B cell (primary cell): ENCODE results near the gene CHST15. TPM values are rescaled to one million over a fixed set of nuclear protein-coding genes. Genes with fewer than 3 reads are reported as not detected.

Experiments
- ATAC-seq: fragments of 200-7000 bp; cut with Tn5 transposase; one replicate; pipeline ENCODE4 v1.10.0; 2021; ENCODE audit warnings: low read depth, mild to moderate bottlenecking, moderate number of reproducible peaks, moderate library complexity
- CTCF ChIA-PET: fragments of 350-600 bp; sonication (Branson Sonifier 250); formaldehyde crosslinking; loops from one replicate; lab custom pipeline; 2021; ENCODE audit warnings: antibody characterized with exemption, inconsistent platforms; lab: Charles Lee
- POLR2A ChIA-PET: fragments of 350-600 bp; sonication (Branson Sonifier 250); formaldehyde crosslinking; loops from one replicate; lab custom pipeline; 2021; ENCODE audit warnings: antibody characterized with exemption; lab: Charles Lee
- DNase-seq: peaks from one replicate; pipeline ENCODE4 v3.0.0; 2013
- H2AFZ ChIP-seq: 2 replicates; pipeline ENCODE4 v1.6.1; 2012; ENCODE audit warnings: mild to moderate bottlenecking, low read depth, low read length; ENCODE audit not compliant: insufficient read depth, poor library complexity, severe bottlenecking
- H3K27ac ChIP-seq, 2 donors: 1 replicate in 1 of 2; 2 replicates in 1 of 2; pipeline ENCODE4 v1.5.1; 2012 to 2013; ENCODE audit warnings: low read length in 2 of 2, mild to moderate bottlenecking in 2 of 2, moderate library complexity in 1 of 2
- H3K27me3 ChIP-seq, 4 experiments: fragments of 200-600 bp in 1 of 4; sonication (generic) in 1 of 4; replicated peaks in 1 of 4; 1 replicate in 2 of 4; 2 replicates in 2 of 4; pipeline versions ENCODE4 v1.6.1 to v1.7.0; 2013 to 2016; ENCODE audit warnings: low read length in 3 of 4, mild to moderate bottlenecking in 2 of 4, mixed read lengths in 1 of 4, moderate library complexity in 1 of 4; ENCODE audit not compliant: insufficient read depth in 4 of 4, control insufficient read depth in 3 of 4; ENCODE audit errors: control extremely low read depth in 1 of 4
- H3K36me3 ChIP-seq, 2 experiments: replicated peaks in 1 of 2; 1 replicate in 1 of 2; 2 replicates in 1 of 2; pipeline versions ENCODE4 v1.6.1 to v1.7.1; 2013; ENCODE audit warnings: low read length in 1 of 2; ENCODE audit not compliant: insufficient read depth in 2 of 2, control insufficient read depth in 1 of 2; ENCODE audit errors: control extremely low read depth in 1 of 2, extremely low read depth in 1 of 2
- H3K4me1 ChIP-seq, 2 donors: fragments of 200-600 bp in 1 of 2; sonication (generic) in 1 of 2; 1 replicate in 1 of 2; 2 replicates in 1 of 2; pipeline versions ENCODE4 v1.5.1 to v1.6.1; 2013 to 2017; ENCODE audit warnings: low read length in 2 of 2; ENCODE audit not compliant: control insufficient read depth in 2 of 2, insufficient read depth in 2 of 2
- H3K4me2 ChIP-seq: replicated peaks from 2 replicates; pipeline ENCODE3; 2012; ENCODE audit warnings: mild to moderate bottlenecking, low read depth, low read length; ENCODE audit not compliant: poor library complexity, severe bottlenecking
- H3K4me3 ChIP-seq, 5 experiments: fragments of 200-600 bp in 1 of 5; sonication (generic) in 1 of 5; 1 replicate in 3 of 5; 2 replicates in 2 of 5; pipeline versions ENCODE4 v1.5.1 to v1.7.0; 2011 to 2016; ENCODE audit warnings: low read length in 4 of 5, mild to moderate bottlenecking in 4 of 5, low read depth in 2 of 5, control low read depth in 1 of 5, moderate library complexity in 1 of 5; ENCODE audit not compliant: insufficient read depth in 1 of 5; ENCODE audit errors: control extremely low read depth in 1 of 5, extremely low read depth in 1 of 5
- H3K79me2 ChIP-seq: fragments of 200-600 bp; sonication (generic); one replicate; pipeline ENCODE4 v1.6.0; 2016; ENCODE audit warnings: low read length; ENCODE audit not compliant: control insufficient read depth, insufficient read depth
- H3K9ac ChIP-seq: fragments of 200-600 bp; sonication (generic); 2 replicates; pipeline ENCODE4 v1.6.1; 2017; ENCODE audit warnings: mild to moderate bottlenecking, low read length, moderate library complexity
- H3K9me3 ChIP-seq, 3 donors: one replicate each; pipeline versions ENCODE4 v1.6.1 to v1.7.1; 2013; ENCODE audit warnings: low read length in 2 of 3; ENCODE audit not compliant: control insufficient read depth in 2 of 3, insufficient read depth in 1 of 3; ENCODE audit errors: control extremely low read depth in 1 of 3
- H4K20me1 ChIP-seq: 2 replicates; pipeline ENCODE4 v1.6.0; 2012; ENCODE audit warnings: mild to moderate bottlenecking, low read length; ENCODE audit not compliant: insufficient read depth, control insufficient read depth, poor library complexity, severe bottlenecking
- H3K27ac Mint-ChIP-seq: one replicate; pipeline ENCODE4 v1.8.0; 2021; ENCODE audit warnings: mixed read lengths
- H3K27me3 Mint-ChIP-seq: one replicate; pipeline ENCODE4 v1.8.0; 2021; ENCODE audit warnings: mixed read lengths
- H3K4me1 Mint-ChIP-seq: one replicate; pipeline ENCODE4 v1.8.0; 2021; ENCODE audit warnings: mixed read lengths
- H3K4me3 Mint-ChIP-seq: one replicate; pipeline ENCODE4 v1.8.0; 2021; ENCODE audit warnings: mixed read lengths
- H3K9me3 Mint-ChIP-seq: one replicate; pipeline ENCODE4 v1.8.0; 2022; ENCODE audit warnings: mixed read lengths; ENCODE audit not compliant: insufficient read depth
- CTCF ChIP-seq: fragments of 200-600 bp; IDR thresholded peaks from one replicate; pipeline ENCODE4 v1.8.0; 2022; ENCODE audit warnings: antibody characterized with exemption, mild to moderate bottlenecking
- EZH2 ChIP-seq: IDR thresholded peaks from 2 replicates; pipeline ENCODE4 v1.6.1; 2012; ENCODE audit warnings: borderline replicate concordance, low read depth, mild to moderate bottlenecking, moderate library complexity, low read length; ENCODE audit not compliant: insufficient read depth, poor library complexity, severe bottlenecking
- WGBS: methylation state at CpG from one replicate; pipeline ENCODE4 v1.1.5; 2013; ENCODE audit warnings: missing lambda C conversion rate; ENCODE audit not compliant: insufficient coverage; 5-methylcytosine and 5-hydroxymethylcytosine counted together
- intact Hi-C: fragments of 100-400 bp; cut with micrococcal nuclease; formaldehyde crosslinking; loops from one replicate; pipeline ENCODE4 v1.10.0; 2022
- polyA plus RNA-seq: library from polyadenylated mRNA; depleted of rRNA; stranded (reverse); fragments of >200 nt; gene quantifications from 2 replicates; pipeline ENCODE4 v1.2.3, GENCODE V29; 2012
- total RNA-seq, 2 donors: library from RNA; stranded (reverse); fragments of 120-200 nt in 1 of 2; gene quantifications; 1 replicate in 1 of 2; 2 replicates in 1 of 2; pipeline versions ENCODE4 v1.2.3 to v1.2.4, GENCODE V29; 2013 to 2022

Gene CHST15
- total and polyA plus RNA-seq, 2 donors (not counting 1 experiment from before 2014, with no cell fraction given): 17.9 to 75.4 TPM

GRCh38 chr10:124084708-124085107 lies 8.7 kb downstream of the CHST15 start:
- POLR2A ChIA-PET: interaction anchor here (0.6 to 1.0 kb wide), 2 partner anchors 8 to 17 kb away, joined by 3 read pairs; partner anchors contain the start of gene CHST15

More at GRCh38 chr10:124084708-124085107, 8.7 kb downstream of the CHST15 start:
- H3K4me2 ChIP-seq: peak overlapping the region; percentile 52
- H2AFZ ChIP-seq: no peak overlapping the region
- DNase-seq (no peak), ATAC-seq (no peak)
- H3K79me2 ChIP-seq: peaks cover 76% of the 10 kb centered on the region
- H3K27me3 Mint-ChIP-seq: no peaks in the 10 kb centered on the region
- H3K4me1 Mint-ChIP-seq: peaks cover 77% of the 10 kb centered on the region
- peaks cover 66% of the 10 kb centered on the region for H4K20me1 ChIP-seq
- no peak overlapping the region for H3K27ac ChIP-seq
- H3K27ac Mint-ChIP-seq: peak overlapping the region; percentile 67
- CTCF ChIA-PET: interaction anchor here (0.7 to 2.2 kb wide), 4 partner anchors 8 to 56 kb away, joined by 3 to 5 read pairs (median 4); no protein-coding TSS in a partner anchor
- H3K9me3 ChIP-seq: no peaks in the 10 kb centered on the region
- peak overlapping the region; percentile 67 for H3K4me3 Mint-ChIP-seq
- 42% methylated on average over 6 of the region's 9 CpGs for WGBS
- H3K27me3 ChIP-seq: no peaks in the 10 kb centered on the region
- H3K36me3 ChIP-seq: peaks cover 0 to 19% of the 10 kb centered on the region in 2 experiments
- H3K4me1 ChIP-seq: peaks cover 50 to 58% of the 10 kb centered on the region in 2 donors
- TF ChIP-seq CTCF: no peak
- TF ChIP-seq EZH2: no peak
- no peak overlapping the region for H3K9ac ChIP-seq
- no peaks in the 10 kb centered on the region for H3K9me3 Mint-ChIP-seq
- intact Hi-C loops: no loop called here
- H3K4me3 ChIP-seq: no peak overlapping the region
